Fibroblast of the aortic adventitia (primary cell): ENCODE measurements around the gene SUSD1. TPM values are rescaled to one million over a fixed set of nuclear protein-coding genes. Genes with fewer than 3 reads are reported as not detected.

Source experiments
- DNase-seq: peaks from one replicate; pipeline ENCODE4 v3.0.0-alpha.2; 2010; ENCODE audit warnings: low read depth
- H3K4me3 ChIP-seq: 2 replicates; pipeline ENCODE4 v1.5.1; 2011; ENCODE audit warnings: low read depth, mild to moderate bottlenecking, control low read depth, low read length, moderate library complexity
- total RNA-seq: library from RNA; depleted of rRNA; stranded (reverse); fragments of >200 nt; gene quantifications from 2 replicates; pipeline ENCODE4 v1.2.3, GENCODE V29; 2012; ENCODE audit warnings: low replicate concordance
- TF ChIP-seq, protein P1 (sequence below): IDR thresholded peaks from 2 replicates; pipeline ENCODE4 v1.5.1; 2011; ENCODE audit warnings: mild to moderate bottlenecking, low read length, control low read depth, inconsistent platforms; ENCODE audit not compliant: insufficient read depth

The SUSD1 gene
- total RNA-seq, result 11.4 and 16.4 TPM in 2 replicates

DNA sequence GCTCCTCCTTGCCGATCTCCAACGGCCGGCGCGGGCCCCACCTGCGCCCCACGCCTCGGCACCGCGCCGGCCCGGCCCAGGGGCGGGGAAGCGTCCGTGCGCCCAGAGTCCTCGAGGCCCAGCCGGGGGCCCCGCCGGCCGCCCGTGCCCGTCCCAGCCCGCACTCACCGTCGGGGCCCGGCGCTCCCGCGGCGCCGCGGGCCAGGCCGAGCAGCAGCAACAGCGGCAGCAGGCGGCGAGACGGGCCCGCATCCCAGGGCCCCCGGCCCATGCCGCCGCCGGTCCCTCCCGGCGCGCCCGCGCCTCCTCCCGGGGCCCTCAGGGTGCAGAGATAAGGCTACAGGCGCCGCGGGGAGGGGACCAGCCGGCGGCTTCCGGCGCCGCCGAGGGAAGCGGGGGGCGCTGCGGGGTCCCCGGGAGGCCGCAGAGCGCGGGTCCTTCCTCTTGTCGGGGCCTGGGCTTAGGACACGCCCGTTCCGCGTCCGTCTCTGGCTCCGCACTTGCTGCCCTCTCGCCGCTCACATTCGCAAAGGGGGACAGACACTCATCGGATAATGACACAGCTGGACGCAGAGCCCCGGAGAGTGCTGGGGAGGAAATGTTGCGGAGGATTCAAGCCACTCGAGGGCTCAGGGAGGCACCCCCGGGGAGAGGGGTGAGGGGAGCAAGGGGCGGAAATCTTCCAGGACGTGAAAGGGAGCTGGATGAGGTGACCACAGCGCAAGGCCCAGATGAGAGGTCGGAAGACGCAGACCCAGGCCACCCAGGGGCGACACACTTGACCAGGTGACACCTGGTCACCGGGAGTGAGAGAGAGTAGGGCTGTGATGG lies at the start of gene SUSD1:
SUSD1 (minus strand) TSS at position 333 of the 831 bp plus-strand sequence; CDS start at position 271, 62 bp downstream.
- peak; percentile 5 for DNase-seq
- TF ChIP-seq, protein P1, sequence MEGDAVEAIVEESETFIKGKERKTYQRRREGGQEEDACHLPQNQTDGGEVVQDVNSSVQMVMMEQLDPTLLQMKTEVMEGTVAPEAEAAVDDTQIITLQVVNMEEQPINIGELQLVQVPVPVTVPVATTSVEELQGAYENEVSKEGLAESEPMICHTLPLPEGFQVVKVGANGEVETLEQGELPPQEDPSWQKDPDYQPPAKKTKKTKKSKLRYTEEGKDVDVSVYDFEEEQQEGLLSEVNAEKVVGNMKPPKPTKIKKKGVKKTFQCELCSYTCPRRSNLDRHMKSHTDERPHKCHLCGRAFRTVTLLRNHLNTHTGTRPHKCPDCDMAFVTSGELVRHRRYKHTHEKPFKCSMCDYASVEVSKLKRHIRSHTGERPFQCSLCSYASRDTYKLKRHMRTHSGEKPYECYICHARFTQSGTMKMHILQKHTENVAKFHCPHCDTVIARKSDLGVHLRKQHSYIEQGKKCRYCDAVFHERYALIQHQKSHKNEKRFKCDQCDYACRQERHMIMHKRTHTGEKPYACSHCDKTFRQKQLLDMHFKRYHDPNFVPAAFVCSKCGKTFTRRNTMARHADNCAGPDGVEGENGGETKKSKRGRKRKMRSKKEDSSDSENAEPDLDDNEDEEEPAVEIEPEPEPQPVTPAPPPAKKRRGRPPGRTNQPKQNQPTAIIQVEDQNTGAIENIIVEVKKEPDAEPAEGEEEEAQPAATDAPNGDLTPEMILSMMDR, result no peak
- H3K4me3 ChIP-seq, result peak within 1 kb of the TSS; percentile 59

DNA sequence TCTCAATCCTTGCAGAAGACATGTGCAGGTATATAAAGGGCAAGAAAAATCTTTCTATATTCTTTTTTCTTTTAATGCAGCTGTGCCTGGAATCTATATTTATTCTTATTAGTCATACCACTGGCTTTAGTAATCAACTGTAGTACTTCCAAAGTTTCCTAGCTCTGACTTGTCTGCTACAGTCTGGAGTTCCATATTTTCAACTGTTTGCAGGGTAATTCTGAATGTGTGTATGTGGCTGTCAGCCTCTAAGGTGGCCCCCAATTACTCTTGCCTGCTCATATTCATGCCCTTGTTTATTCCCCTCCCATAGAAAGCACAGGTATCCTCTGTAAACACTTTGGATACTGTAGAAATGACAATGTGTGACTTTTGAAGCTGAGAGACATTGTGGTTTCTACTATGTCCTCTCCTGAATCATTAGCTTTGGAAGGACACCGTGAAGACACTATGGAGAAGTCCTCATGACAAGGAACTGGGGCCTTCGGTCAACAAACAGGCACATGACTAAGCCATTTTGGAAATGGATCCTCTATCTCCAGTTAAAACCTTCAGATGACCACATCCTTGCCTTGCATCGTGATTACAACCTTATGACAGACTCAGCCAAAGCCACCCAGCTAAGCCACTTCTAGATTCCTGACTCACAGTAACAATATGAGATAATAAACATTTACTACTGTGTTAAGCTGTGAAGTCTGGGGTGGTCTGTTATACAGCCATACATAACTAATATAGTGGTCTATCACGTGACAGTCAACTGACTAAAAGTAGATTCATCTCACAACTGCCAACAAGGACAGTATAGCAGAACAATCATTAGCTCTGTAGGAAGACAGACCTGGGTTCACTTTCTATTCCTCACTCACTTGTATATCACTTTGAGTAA lies 49.5 kb upstream of the SUSD1 start:
- H3K4me3 ChIP-seq, result no peak overlapping the region
- peak; percentile 55 for DNase-seq
- TF ChIP-seq, protein P1, result no peak

DNA sequence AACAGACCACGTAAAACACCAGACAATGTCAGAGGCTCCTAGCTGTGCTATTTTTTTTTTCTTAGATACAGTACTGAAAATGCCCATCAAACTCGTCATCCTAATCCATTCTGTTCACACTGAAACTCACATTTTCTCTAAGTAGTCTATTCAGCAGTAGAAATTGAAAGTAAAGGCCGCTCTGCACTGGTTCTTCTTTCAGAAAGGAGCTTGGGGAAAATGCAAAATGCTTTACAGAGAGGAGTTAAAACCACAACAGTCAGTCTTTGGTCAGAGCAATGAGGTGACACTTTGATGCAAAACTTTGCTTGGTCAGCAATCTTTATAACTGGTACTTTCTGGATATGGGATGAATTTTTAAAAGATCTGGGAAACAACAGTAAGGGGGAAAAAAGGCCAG lies 43.8 kb upstream of the SUSD1 start:
- no peak for DNase-seq
- H3K4me3 ChIP-seq, result no peak overlapping the region
- TF ChIP-seq, protein P1, result no peak

- no peak for DNase-seq
- H3K4me3 ChIP-seq, result no peak overlapping the region
- TF ChIP-seq, protein P1, result no peak
Observed at GRCh38 chr9:112212926-112213325, 37.8 kb upstream of the SUSD1 start.

DNA sequence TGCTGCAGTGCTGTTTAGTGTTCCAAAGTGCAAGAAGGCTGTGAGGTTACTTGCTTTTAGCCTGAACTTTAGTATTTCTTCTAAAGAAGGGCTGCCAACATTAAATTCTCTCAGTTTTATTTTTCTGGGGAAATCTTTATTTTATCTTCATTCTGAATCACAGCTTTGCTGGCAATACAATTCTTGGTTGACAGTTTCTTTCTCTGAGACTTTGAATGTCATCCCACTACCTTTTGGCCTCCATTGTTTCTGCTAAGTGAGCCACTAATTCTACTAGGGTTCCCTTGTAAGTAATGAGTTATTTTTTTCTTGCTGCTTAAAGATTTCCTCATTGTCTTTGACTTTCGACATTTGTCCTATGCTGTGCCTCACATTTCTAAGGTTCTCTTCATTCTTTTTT lies 32.4 kb upstream of the SUSD1 start:
- no peak for DNase-seq
- TF ChIP-seq, protein P1, result no peak
- H3K4me3 ChIP-seq, result no peak overlapping the region

DNA sequence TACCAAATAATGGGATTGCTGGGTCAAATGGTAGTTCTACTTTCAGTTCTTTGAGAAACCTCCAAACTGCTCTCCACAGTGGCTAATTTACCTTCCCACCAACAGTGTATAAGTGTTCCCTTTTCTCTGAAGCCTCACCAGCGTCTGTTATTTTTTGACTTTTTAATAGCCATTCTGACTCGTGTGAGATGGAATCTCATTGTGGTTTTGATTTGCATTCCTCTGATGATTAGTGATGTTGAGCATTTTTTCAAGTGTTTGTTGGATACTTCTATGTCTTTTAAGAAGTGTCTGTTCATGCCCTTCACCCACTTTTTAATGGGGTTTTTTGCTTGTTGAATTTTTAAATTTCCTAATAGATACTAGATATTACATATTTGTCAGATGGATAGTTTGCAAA lies 28.4 kb upstream of the SUSD1 start:
- H3K4me3 ChIP-seq, result no peak overlapping the region
- DNase-seq, result peak; percentile 53
- TF ChIP-seq, protein P1, result no peak
